22Rv1 (cell line): ENCODE data around the gene MAEA.

Experiments
- H3K27ac ChIP-seq: fragments of 450-650 bp; 2 replicates; pipeline ENCODE4 v1.5.1; 2017
- CTCF ChIP-seq: fragments of 450-650 bp; IDR thresholded peaks from 2 replicates; pipeline ENCODE4 v1.5.1; 2017; ENCODE audit warnings: mild to moderate bottlenecking
- ZFX ChIP-seq: fragments of 450-650 bp; IDR thresholded peaks from 2 replicates; pipeline ENCODE4 v1.6.1; 2017; ENCODE audit warnings: antibody characterized with exemption, borderline replicate concordance

The MAEA gene

GRCh38 chr4:1289207-1290164 lies at the start of gene MAEA:
MAEA (plus strand) TSS chr4:1289891; CDS start chr4:1289914, 23 bp downstream.
- TF ChIP-seq CTCF, result no peak
- TF ChIP-seq ZFX, result no peak
- peak within 1 kb of the TSS; percentile 78 for H3K27ac ChIP-seq

- TF ChIP-seq CTCF (no peak), ZFX (no peak)
- no peak overlapping the region for H3K27ac ChIP-seq
Measured at GRCh38 chr4:1239950-1240307, 49.8 kb upstream of the MAEA start.

GRCh38 chr4:1240721-1241465 lies 48.8 kb upstream of the MAEA start:
- TF ChIP-seq ZFX, result no peak
- no peak for TF ChIP-seq CTCF
- H3K27ac ChIP-seq, result no peak overlapping the region

- H3K27ac ChIP-seq, result no peak overlapping the region
- TF ChIP-seq CTCF (no peak), ZFX (no peak)
Measured at GRCh38 chr4:1241466-1241935, 48.2 kb upstream of the MAEA start.

- H3K27ac ChIP-seq, result no peak overlapping the region
- TF ChIP-seq ZFX, result no peak
- TF ChIP-seq CTCF, result no peak
Measured at GRCh38 chr4:1241936-1242505, 47.7 kb upstream of the MAEA start.

- no peak overlapping the region for H3K27ac ChIP-seq
- TF ChIP-seq CTCF (no peak), ZFX (no peak)
Measured at GRCh38 chr4:1242506-1243450, 46.9 kb upstream of the MAEA start.
